Measurements from ENCODE around the gene HIVEP3. TPM values are rescaled to one million over a fixed set of nuclear protein-coding genes. Genes with fewer than 3 reads are reported as not detected.

The HIVEP3 gene
- total RNA-seq, 4 donors from 2014 or later: 6.1 to 10.1 (median 7.8) TPM

DNA sequence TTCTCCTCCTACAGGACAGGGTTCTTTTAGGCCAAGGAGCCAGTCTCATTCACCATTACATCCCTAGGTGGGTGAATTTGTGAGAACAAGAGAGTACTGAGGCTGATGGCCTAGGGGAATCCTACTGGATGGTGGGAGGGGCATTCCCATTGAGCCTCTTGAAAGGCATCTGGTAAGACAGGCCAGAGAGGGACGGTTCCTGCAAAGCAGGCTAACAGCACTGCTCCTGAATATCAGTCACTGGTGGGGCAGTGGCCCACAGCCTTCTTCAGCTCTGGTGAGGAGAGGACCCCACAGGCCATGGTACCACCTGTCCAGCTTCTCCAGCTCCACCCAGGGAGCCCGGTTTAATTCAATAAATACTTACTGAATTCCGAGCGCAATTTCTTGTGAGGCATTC is 308.4 kb downstream of the HIVEP3 start:
- ATAC-seq (ENCODE audit: low FRiP score): no peak
- TF ChIP-seq, protein P1, sequence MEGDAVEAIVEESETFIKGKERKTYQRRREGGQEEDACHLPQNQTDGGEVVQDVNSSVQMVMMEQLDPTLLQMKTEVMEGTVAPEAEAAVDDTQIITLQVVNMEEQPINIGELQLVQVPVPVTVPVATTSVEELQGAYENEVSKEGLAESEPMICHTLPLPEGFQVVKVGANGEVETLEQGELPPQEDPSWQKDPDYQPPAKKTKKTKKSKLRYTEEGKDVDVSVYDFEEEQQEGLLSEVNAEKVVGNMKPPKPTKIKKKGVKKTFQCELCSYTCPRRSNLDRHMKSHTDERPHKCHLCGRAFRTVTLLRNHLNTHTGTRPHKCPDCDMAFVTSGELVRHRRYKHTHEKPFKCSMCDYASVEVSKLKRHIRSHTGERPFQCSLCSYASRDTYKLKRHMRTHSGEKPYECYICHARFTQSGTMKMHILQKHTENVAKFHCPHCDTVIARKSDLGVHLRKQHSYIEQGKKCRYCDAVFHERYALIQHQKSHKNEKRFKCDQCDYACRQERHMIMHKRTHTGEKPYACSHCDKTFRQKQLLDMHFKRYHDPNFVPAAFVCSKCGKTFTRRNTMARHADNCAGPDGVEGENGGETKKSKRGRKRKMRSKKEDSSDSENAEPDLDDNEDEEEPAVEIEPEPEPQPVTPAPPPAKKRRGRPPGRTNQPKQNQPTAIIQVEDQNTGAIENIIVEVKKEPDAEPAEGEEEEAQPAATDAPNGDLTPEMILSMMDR (IDR thresholded peaks at IDR 0.05): no peak
- no peak for DNase-seq (ENCODE audit: low spot score)

DNA sequence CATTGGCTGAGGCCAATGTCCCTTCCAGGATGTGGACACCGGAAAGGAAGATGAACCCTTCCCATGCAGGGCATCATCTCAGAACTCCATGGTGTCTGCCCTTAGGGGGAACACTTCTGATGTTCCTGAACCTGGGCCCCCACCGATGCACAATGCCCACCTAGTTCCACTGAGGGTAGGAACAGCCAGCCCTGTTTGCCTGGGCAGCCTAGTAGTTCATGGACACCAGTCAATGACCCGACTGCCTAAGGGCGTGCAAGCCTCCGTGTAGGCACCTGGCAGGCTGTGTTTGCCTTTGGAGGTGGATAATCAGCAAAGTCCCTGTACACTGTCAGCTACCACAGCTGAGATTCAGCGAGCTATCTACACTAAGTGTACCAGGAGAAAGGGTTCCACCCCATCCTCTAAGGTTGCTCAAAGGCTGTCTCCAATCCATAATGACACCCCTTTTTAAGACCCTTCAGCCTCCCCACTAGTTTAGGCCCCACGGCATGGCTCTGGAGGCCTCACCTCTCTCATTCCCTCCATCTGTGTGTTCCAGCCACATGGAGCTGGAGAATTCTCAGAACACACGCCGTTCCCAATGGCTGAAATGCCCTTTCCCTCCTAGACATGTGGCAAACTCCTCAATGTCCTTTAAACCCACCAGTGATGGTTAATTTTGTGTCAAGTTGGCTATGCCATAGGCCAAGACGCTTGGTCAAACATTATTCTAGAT is 309.4 kb downstream of the HIVEP3 start:
- ATAC-seq (ENCODE audit: low FRiP score): no peak
- no peak for DNase-seq (ENCODE audit: low spot score)
- TF ChIP-seq, protein P1 (IDR thresholded peaks at IDR 0.05): no peak

DNA sequence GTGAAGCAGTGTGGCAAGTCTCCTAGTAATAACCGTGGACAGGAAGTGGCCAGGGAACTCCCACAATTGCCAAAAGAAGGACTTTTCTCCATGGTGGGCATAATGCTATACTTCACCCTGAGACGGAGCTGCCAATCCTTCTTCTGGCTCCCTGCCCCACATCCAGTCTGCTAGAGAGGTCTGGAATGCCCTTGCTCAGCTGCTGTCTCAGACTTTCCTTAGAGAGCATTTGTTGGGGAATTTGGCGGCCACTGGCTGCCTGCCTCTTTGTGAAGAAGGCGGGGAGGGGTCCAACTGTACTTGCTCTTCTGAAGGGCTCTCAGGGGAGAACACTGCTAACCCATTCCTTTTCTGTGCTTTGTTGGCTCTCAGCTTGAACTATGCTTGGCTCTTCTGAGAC is 310.5 kb downstream of the HIVEP3 start:
- ATAC-seq (ENCODE audit: low FRiP score) (no peak), DNase-seq (ENCODE audit: low spot score) (no peak)
- TF ChIP-seq, protein P1 (IDR thresholded peaks at IDR 0.05): no peak

DNA sequence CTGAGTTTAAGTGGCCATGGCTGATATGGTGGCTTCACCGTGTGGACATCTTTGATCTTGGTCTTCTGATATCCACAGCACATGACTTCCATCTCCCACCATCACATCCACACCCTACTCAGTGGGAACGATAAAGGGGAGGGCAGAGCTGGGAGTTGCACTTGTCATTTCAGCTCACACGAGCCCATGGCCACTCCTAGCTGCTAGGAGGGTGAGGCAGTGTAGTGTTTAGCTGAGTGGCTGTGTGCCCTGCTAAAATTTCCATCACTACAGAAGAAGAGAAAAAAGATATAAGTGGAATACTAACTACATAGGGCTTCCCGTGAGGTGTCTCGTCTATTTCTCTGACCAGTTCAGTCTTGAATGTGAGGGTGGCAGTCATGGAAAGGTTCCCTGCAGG is 310.9 kb downstream of the HIVEP3 start:
- DNase-seq (ENCODE audit: low spot score): no peak
- no peak for ATAC-seq (ENCODE audit: low FRiP score)
- TF ChIP-seq, protein P1 (IDR thresholded peaks at IDR 0.05): no peak

DNA sequence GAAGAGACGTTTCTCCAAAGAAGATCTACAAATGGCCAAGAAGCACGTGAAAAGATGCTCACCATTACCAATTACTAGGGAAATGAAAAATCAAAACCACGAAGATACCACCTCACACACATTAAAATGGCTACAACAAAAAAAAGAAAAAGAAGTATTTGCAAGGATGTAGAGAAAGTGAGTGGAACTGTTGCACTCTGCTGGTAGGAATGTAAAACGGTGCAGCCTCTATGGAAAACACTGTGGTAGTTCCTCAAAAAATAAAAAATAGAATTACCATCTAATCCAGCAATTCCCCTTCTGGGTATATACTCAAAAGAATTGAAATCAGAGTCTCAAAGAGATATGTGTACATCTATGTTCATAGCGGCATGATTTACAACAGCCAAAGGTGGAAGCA is 318.8 kb downstream of the HIVEP3 start:
- TF ChIP-seq, protein P1 (IDR thresholded peaks at IDR 0.05): no peak
- DNase-seq (ENCODE audit: low spot score) (no peak), ATAC-seq (ENCODE audit: low FRiP score) (no peak)

DNA sequence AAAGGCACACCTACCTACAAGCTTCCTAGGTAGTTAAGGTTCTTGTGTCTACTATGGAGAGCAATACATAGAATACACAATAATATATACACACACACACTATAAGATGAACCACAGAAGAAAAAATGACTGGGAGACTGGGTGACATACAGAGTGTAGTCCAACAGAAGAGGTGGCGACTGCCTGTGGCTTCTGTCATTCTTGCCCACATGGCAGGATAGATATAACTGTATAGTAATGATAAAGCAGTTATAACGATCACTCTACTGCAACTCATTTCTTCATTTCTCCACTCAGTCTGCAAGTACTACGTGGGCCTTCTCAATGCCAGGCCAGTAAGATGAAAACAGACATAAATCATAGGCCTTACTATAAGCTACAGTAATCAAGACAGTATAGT is 320.4 kb downstream of the HIVEP3 start:
- TF ChIP-seq, protein P1 (IDR thresholded peaks at IDR 0.05): no peak
- ATAC-seq (ENCODE audit: low FRiP score): no peak
- no peak for DNase-seq (ENCODE audit: low spot score)

DNA sequence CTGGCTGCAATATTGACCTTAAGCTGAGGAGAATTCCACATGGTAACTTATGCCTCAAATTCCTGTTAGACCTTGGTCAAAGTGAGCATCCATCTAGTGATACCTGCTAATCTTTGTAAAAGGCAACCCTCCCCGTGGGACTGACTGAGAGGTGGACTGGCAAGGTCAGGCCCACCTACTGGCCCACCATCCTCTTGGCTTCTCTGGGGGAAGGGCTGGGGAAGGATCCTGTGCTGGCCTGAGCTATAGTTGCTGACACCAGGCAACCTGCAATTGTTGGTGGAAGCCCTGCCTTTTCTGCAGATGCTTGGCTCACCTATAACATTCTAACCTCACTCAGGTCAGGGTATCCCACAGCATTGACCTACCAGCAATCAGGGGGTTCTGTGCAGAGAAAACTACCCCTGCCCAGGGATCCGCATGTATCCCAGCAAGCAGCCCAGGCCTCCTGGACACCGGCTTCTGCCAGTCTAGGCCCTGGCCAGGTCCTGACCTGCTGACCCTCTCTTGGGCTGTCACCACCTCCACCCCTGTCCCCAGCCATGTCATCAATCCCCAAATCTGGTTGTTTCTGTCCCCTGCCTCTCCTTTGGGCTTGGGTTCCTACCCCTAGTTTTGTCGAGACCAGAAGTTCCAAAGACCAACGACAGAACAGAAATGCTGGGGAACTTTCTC is 326.1 kb downstream of the HIVEP3 start:
- DNase-seq (ENCODE audit: low spot score) (no peak), ATAC-seq (ENCODE audit: low FRiP score) (no peak)
- TF ChIP-seq, protein P1 (IDR thresholded peaks at IDR 0.05): no peak

Measured in omental fat pad (tissue), 4 donors.